Transverse colon (tissue), 4 donors: ENCODE data around the gene SHISA8.

ENCODE experiments used
- POLR2A ChIP-seq: fragments of 450-650 bp; IDR thresholded peaks from one replicate; pipeline ENCODE4 v1.6.1; 2016; ENCODE audit warnings: antibody characterized with exemption, mild to moderate bottlenecking, moderate library complexity
- POLR2AphosphoS5 ChIP-seq, 3 donors: sonication (generic); formaldehyde crosslinking; IDR thresholded peaks; one replicate each; pipeline ENCODE4 v1.6.1; 2016; ENCODE audit warnings: antibody characterized with exemption in 3 of 3
- TF ChIP-seq, protein P1 (sequence below), 5 experiments: fragments of 200-600 bp in 3 of 5; fragments of 450-650 bp in 2 of 5; sonication (generic) in 3 of 5; IDR thresholded peaks; 1 replicate in 2 of 5; 2 replicates in 3 of 5; pipeline ENCODE4 v1.5.1; 2016 to 2017; ENCODE audit warnings: antibody characterized with exemption in 5 of 5, inconsistent platforms in 3 of 5, mild to moderate bottlenecking in 2 of 5, moderate library complexity in 1 of 5

GRCh38 chr22:41964112-41964491 is 49.2 kb upstream of the SHISA8 start:
- TF ChIP-seq POLR2A = no peak
- TF ChIP-seq POLR2AphosphoS5 (IDR thresholded peaks at IDR 0.05) = no peak
- TF ChIP-seq, protein P1, sequence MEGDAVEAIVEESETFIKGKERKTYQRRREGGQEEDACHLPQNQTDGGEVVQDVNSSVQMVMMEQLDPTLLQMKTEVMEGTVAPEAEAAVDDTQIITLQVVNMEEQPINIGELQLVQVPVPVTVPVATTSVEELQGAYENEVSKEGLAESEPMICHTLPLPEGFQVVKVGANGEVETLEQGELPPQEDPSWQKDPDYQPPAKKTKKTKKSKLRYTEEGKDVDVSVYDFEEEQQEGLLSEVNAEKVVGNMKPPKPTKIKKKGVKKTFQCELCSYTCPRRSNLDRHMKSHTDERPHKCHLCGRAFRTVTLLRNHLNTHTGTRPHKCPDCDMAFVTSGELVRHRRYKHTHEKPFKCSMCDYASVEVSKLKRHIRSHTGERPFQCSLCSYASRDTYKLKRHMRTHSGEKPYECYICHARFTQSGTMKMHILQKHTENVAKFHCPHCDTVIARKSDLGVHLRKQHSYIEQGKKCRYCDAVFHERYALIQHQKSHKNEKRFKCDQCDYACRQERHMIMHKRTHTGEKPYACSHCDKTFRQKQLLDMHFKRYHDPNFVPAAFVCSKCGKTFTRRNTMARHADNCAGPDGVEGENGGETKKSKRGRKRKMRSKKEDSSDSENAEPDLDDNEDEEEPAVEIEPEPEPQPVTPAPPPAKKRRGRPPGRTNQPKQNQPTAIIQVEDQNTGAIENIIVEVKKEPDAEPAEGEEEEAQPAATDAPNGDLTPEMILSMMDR (IDR thresholded peaks at IDR 0.05) = no peak
